Subcutaneous adipose tissue (tissue), 4 donors: ENCODE results near the gene SPOPL. TPM values are rescaled to one million over a fixed set of nuclear protein-coding genes. Genes with fewer than 3 reads are reported as not detected.

Source experiments
- CTCF ChIP-seq: fragments of 450-650 bp; IDR thresholded peaks from one replicate; pipeline ENCODE4 v1.5.1; 2016; ENCODE audit warnings: low read depth, mild to moderate bottlenecking, control low read depth, antibody characterized with exemption, moderate library complexity
- total RNA-seq, 4 donors: library from RNA; depleted of rRNA; stranded (reverse); fragments of >200 nt; gene quantifications; one replicate each; pipeline ENCODE4 v1.1.0, GENCODE V29; 2016

Gene SPOPL
- total RNA-seq, 4 donors from 2014 or later: 23.9 to 35.5 (median 31.7) TPM

- TF ChIP-seq CTCF: no peak
Measured at GRCh38 chr2:138615257-138615656, 113.7 kb downstream of the SPOPL start.

- no peak for TF ChIP-seq CTCF
Measured at GRCh38 chr2:138617026-138617425, 115.5 kb downstream of the SPOPL start.

- TF ChIP-seq CTCF: no peak
Measured at GRCh38 chr2:138618971-138619370, 117.4 kb downstream of the SPOPL start.

GRCh38 chr2:138620431-138620830 is 118.9 kb downstream of the SPOPL start:
- no peak for TF ChIP-seq CTCF

GRCh38 chr2:138621139-138621538 is 119.6 kb downstream of the SPOPL start:
- no peak for TF ChIP-seq CTCF

- no peak for TF ChIP-seq CTCF
Measured at GRCh38 chr2:138622613-138623012, 121.0 kb downstream of the SPOPL start.
